B cell (primary cell): Measurements from ENCODE around the gene RASSF9.

Experiments used
- CTCF ChIP-seq: fragments of 200-600 bp; IDR thresholded peaks from one replicate; pipeline ENCODE4 v1.8.0; 2022; ENCODE audit warnings: antibody characterized with exemption, mild to moderate bottlenecking
- EZH2 ChIP-seq: IDR thresholded peaks from 2 replicates; pipeline ENCODE4 v1.6.1; 2012; ENCODE audit warnings: borderline replicate concordance, low read depth, mild to moderate bottlenecking, moderate library complexity, low read length; ENCODE audit not compliant: insufficient read depth, poor library complexity, severe bottlenecking

GRCh38 chr12:85835426-85836196, 598 bp downstream of the RASSF9 start:
- TF ChIP-seq CTCF, result no peak
- no peak for TF ChIP-seq EZH2
